ENCODE results near the gene PGF. TPM values are rescaled to one million over a fixed set of nuclear protein-coding genes. Genes with fewer than 3 reads are reported as not detected.
A peak's percentile ranks its signal among the peaks of the same experiment; 100 is the strongest.

PGF gene
- total RNA-seq, 3 donors from 2014 or later: 3.7 to 17.9 (median 8.2) TPM

- intact Hi-C loops (cut with DNase I; ENCODE audit: low total_unique reads): no loop called here
- H3K27me3 ChIP-seq: no peaks in the 10 kb centered on the region
- H3K27ac ChIP-seq: peak overlapping the region; percentile 67 to 93
- TF ChIP-seq POLR2A (IDR thresholded peaks at IDR 0.05) (no peak), POLR2AphosphoS5 (IDR thresholded peaks at IDR 0.05) (no peak), CTCF (IDR thresholded peaks at IDR 0.05) (no peak)
- H3K4me1 ChIP-seq: peaks cover 6 to 19% of the 10 kb centered on the region in 2 donors
- H3K36me3 ChIP-seq: no peaks in the 10 kb centered on the region
- H3K4me3 ChIP-seq: no peak overlapping the region
- no peaks in the 10 kb centered on the region for H3K9me3 ChIP-seq
- no peak for DNase-seq (ENCODE audit: low spot score in 2 of 2)
Measured at GRCh38 chr14:74942608-74943007, 12.8 kb downstream of the PGF start.

GRCh38 chr14:74942181-74942580 is 13.2 kb downstream of the PGF start:
- Histone ChIP-seq H3K27ac (peak overlapping the region; percentile 67 to 93), H3K4me1 (peaks cover 6 to 19% of the 10 kb centered on the region in 2 donors), H3K27me3 (no peaks in the 10 kb centered on the region), H3K9me3 (no peaks in the 10 kb centered on the region), H3K4me3 (peak overlapping the region in 1 of 3 donors; percentile 35), H3K36me3 (no peaks in the 10 kb centered on the region)
- no peak for TF ChIP-seq CTCF (IDR thresholded peaks at IDR 0.05)
- TF ChIP-seq POLR2AphosphoS5 (IDR thresholded peaks at IDR 0.05): no peak
- DNase-seq (ENCODE audit: low spot score in 2 of 2): no peak
- intact Hi-C loops (cut with DNase I; ENCODE audit: low total_unique reads): no loop called here

- Histone ChIP-seq H3K36me3 (no peaks in the 10 kb centered on the region), H3K9me3 (no peaks in the 10 kb centered on the region), H3K4me1 (peaks cover 6 to 19% of the 10 kb centered on the region in 2 donors), H3K4me3 (peak overlapping the region in 1 of 3 donors; percentile 35), H3K27ac (peak overlapping the region; percentile 67 to 93), H3K27me3 (no peaks in the 10 kb centered on the region)
- peak in 1 of 2 donors; percentile 64 for DNase-seq (ENCODE audit: low spot score in 2 of 2)
- intact Hi-C loops (cut with DNase I; ENCODE audit: low total_unique reads): no loop called here
- no peak for TF ChIP-seq POLR2A (IDR thresholded peaks at IDR 0.05)
Measured at GRCh38 chr14:74941676-74942097, 13.7 kb downstream of the PGF start.

- H3K9me3 ChIP-seq: no peaks in the 10 kb centered on the region
- intact Hi-C loops (cut with DNase I; ENCODE audit: low total_unique reads): no loop called here
- H3K4me1 ChIP-seq: peaks cover 6 to 19% of the 10 kb centered on the region in 2 donors
- H3K27ac ChIP-seq: peak overlapping the region; percentile 67 to 93
- H3K27me3 ChIP-seq: no peaks in the 10 kb centered on the region
- no peak for TF ChIP-seq CTCF (IDR thresholded peaks at IDR 0.05)
- no peak for TF ChIP-seq POLR2AphosphoS5 (IDR thresholded peaks at IDR 0.05)
- no peak for TF ChIP-seq POLR2A (IDR thresholded peaks at IDR 0.05)
- H3K36me3 ChIP-seq: no peaks in the 10 kb centered on the region
- H3K4me3 ChIP-seq: no peak overlapping the region
- no peak for DNase-seq (ENCODE audit: low spot score in 2 of 2)
Measured at GRCh38 chr14:74940956-74941565, 14.3 kb downstream of the PGF start.

- no peak for DNase-seq (ENCODE audit: low spot score in 2 of 2)
- no peaks in the 10 kb centered on the region for H3K36me3 ChIP-seq
- intact Hi-C loops (cut with DNase I; ENCODE audit: low total_unique reads): no loop called here
- H3K27ac ChIP-seq: peak overlapping the region; percentile 67 to 93
- TF ChIP-seq POLR2AphosphoS5 (IDR thresholded peaks at IDR 0.05) (no peak), CTCF (IDR thresholded peaks at IDR 0.05) (no peak), POLR2A (IDR thresholded peaks at IDR 0.05) (no peak)
- no peak overlapping the region for H3K4me3 ChIP-seq
- no peaks in the 10 kb centered on the region for H3K27me3 ChIP-seq
- H3K4me1 ChIP-seq: peaks cover 6 to 19% of the 10 kb centered on the region in 2 donors
- no peaks in the 10 kb centered on the region for H3K9me3 ChIP-seq
Measured at GRCh38 chr14:74938531-74939495, 16.6 kb downstream of the PGF start.
